Measurements from ENCODE around the gene DNAJA3. TPM values are rescaled to one million over a fixed set of nuclear protein-coding genes. Genes with fewer than 3 reads are reported as not detected.

DNAJA3 gene
- total and polyA plus RNA-seq, 9 of the 15 experiments (the other 6 are each of a cell fraction or from before 2014, with no cell fraction given), result 8.1 to 105 (median 79.0) TPM

GRCh38 chr16:4450931-4451519 lies 25.4 kb downstream of the DNAJA3 start (continued):
- TF ChIP-seq ZNF707 (CRISPR knock-in tag; conservative IDR thresholded peaks at IDR 0.05), result peak; percentile 70; the same call in 1 of the 2 replicates
- peak; percentile 37; the same call in 1 of the 2 replicates for TF ChIP-seq ZNF398 (CRISPR knock-in tag; IDR thresholded peaks at IDR 0.05)
- TF ChIP-seq ZNF589 (CRISPR knock-in tag; IDR thresholded peaks at IDR 0.05; ENCODE audit: low read depth), result peak; percentile 98
- TF ChIP-seq MTF1 (CRISPR knock-in tag; IDR thresholded peaks at IDR 0.05; ENCODE audit: borderline replicate concordance), result peak; percentile 68; the same call in 1 of the 2 replicates
- peak; percentile 70 for TF ChIP-seq ZNF766 (CRISPR knock-in tag; conservative IDR thresholded peaks at IDR 0.05)
- no peak for TF ChIP-seq SREBF1 (IDR thresholded peaks at IDR 0.05; ENCODE audit: borderline replicate concordance, low read depth, low read length)
- peak; percentile 85 for TF ChIP-seq ZNF592 (IDR thresholded peaks at IDR 0.05)
- peak; percentile 89 for TF ChIP-seq ATF3 (IDR thresholded peaks at IDR 0.05)
- TF ChIP-seq ATF3 (CRISPR knock-in tag; conservative IDR thresholded peaks at IDR 0.05), result no peak
- TF ChIP-seq TEAD1 (CRISPR knock-in tag; IDR thresholded peaks at IDR 0.05), result peak in 1 of 2 experiments; percentile 66; a peak in 2 of 4 replicates
- peak; percentile 95 for TF ChIP-seq CXXC5 (CRISPR knock-in tag; IDR thresholded peaks at IDR 0.05)
- TF ChIP-seq CTBP1 (IDR thresholded peaks at IDR 0.05; ENCODE audit: borderline replicate concordance), result peak; percentile 71
- no peak for TF ChIP-seq ADNP (tag; IDR thresholded peaks at IDR 0.05)
- TF ChIP-seq MTA3 (IDR thresholded peaks at IDR 0.05; ENCODE audit: borderline replicate concordance), result peak; percentile 50; the same call in 1 of the 2 replicates
- peak; percentile 91 for TF ChIP-seq TCF15 (CRISPR knock-in tag; IDR thresholded peaks at IDR 0.05)
- TF ChIP-seq RAD21 (CRISPR knock-in tag; conservative IDR thresholded peaks at IDR 0.05 in 1 of 2, IDR thresholded peaks at IDR 0.05 in 1 of 2), result 0 out of 4 replicates have a peak, but pooled peaks of 1 of the 2 experiments have one; percentile 18
- peak; percentile 62; the same call in 1 of the 2 replicates for TF ChIP-seq ZNF212 (CRISPR knock-in tag; IDR thresholded peaks at IDR 0.05)
- TF ChIP-seq ZNF197 (CRISPR knock-in tag; IDR thresholded peaks at IDR 0.05; ENCODE audit: low read depth), result peak; percentile 87
